Type B pancreatic cell (in vitro differentiated cells): Measurements from ENCODE around the gene SMPD3. TPM values are rescaled to one million over a fixed set of nuclear protein-coding genes. Genes with fewer than 3 reads are reported as not detected.

Experiments used
- DNase-seq: peaks from one replicate; pipeline ENCODE4 v3.0.0; 2021; ENCODE audit warnings: mixed read lengths; ENCODE audit not compliant: unreplicated experiment; ENCODE audit errors: extremely low spot score
- H3K27ac Mint-ChIP-seq: 2 replicates; pipeline ENCODE4 v1.8.0; 2021; ENCODE audit warnings: mild to moderate bottlenecking, mixed read lengths
- H3K27me3 Mint-ChIP-seq: 2 replicates; pipeline ENCODE4 v1.8.0; 2021; ENCODE audit warnings: mixed read lengths
- H3K36me3 Mint-ChIP-seq: 2 replicates; pipeline ENCODE4 v1.8.0; 2021; ENCODE audit warnings: mixed read lengths
- H3K4me1 Mint-ChIP-seq: one replicate; pipeline ENCODE4 v1.8.0; 2021; ENCODE audit warnings: mixed read lengths; ENCODE audit not compliant: unreplicated experiment
- H3K4me3 Mint-ChIP-seq: 2 replicates; pipeline ENCODE4 v1.8.0; 2021; ENCODE audit warnings: mild to moderate bottlenecking, mixed read lengths
- H3K9me3 Mint-ChIP-seq: 2 replicates; pipeline ENCODE4 v1.8.0; 2021; ENCODE audit warnings: mixed read lengths
- CTCF ChIP-seq: fragments of 200-600 bp; sonication (generic); conservative IDR thresholded peaks from 2 replicates; pipeline ENCODE4 v1.5.0; 2021; ENCODE audit warnings: antibody characterized with exemption, mild to moderate bottlenecking
- total RNA-seq: library from RNA; stranded (reverse); gene quantifications from 2 replicates; pipeline ENCODE4 v1.2.1, GENCODE V29; 2021; ENCODE audit warnings: low replicate concordance

The SMPD3 gene
- total RNA-seq, 1 donor from 2014 or later = 4.5 TPM

GRCh38 chr16:68309799-68310198 lies 138.5 kb downstream of the SMPD3 start:
- no peak for DNase-seq
- Mint-ChIP-seq H3K36me3 (peaks cover 9% of the 10 kb centered on the region), H3K27ac (peak overlapping the region; percentile 95), H3K4me3 (peak overlapping the region; percentile 98), H3K4me1 (peaks cover 17% of the 10 kb centered on the region), H3K27me3 (no peaks in the 10 kb centered on the region), H3K9me3 (no peaks in the 10 kb centered on the region)
- TF ChIP-seq CTCF = no peak

Other genes starting within 250 kb of the SMPD3 start
- 65.6 and 150 TPM in 2 replicates for gene ESRP2, start 212.4 kb downstream of the SMPD3 start, total RNA-seq
- 20.1 and 22.1 TPM in 2 replicates for gene PLA2G15, start 203.1 kb downstream of the SMPD3 start, total RNA-seq
- 41.1 and 47.3 TPM in 2 replicates for gene SLC7A6, start 184.0 kb downstream of the SMPD3 start, total RNA-seq
- 17.3 and 21.7 TPM in 2 replicates for gene SLC7A6OS, start 137.6 kb downstream of the SMPD3 start, total RNA-seq
- gene PRMT7, start 137.5 kb downstream of the SMPD3 start, total RNA-seq = 39.1 and 66.9 TPM in 2 replicates
- 21.8 and 44.7 TPM in 2 replicates for gene ZFP90, start 90.8 kb upstream of the SMPD3 start, total RNA-seq
- gene CDH3, start 196.8 kb upstream of the SMPD3 start, total RNA-seq = 35.5 and 53.5 TPM in 2 replicates